DMS79 (cell line): ENCODE results near the gene RFNG.

ENCODE experiments used
- DNase-seq: peaks from one replicate; lab custom pipeline; 2025; lab: John Stamatoyannopoulos, UW

Gene RFNG, protein sequence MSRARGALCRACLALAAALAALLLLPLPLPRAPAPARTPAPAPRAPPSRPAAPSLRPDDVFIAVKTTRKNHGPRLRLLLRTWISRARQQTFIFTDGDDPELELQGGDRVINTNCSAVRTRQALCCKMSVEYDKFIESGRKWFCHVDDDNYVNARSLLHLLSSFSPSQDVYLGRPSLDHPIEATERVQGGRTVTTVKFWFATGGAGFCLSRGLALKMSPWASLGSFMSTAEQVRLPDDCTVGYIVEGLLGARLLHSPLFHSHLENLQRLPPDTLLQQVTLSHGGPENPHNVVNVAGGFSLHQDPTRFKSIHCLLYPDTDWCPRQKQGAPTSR

GRCh38 chr17:82051776-82052637 is at the start of gene RFNG, which contains the start of gene GPS1:
TSS of gene RFNG (minus strand) at chr17:82051811. CDS start at chr17:82051766, 45 bp downstream.
TSS of gene GPS1 (plus strand) at chr17:82051898. CDS start at chr17:82051932, 34 bp downstream.
- no peak for DNase-seq

DNA sequence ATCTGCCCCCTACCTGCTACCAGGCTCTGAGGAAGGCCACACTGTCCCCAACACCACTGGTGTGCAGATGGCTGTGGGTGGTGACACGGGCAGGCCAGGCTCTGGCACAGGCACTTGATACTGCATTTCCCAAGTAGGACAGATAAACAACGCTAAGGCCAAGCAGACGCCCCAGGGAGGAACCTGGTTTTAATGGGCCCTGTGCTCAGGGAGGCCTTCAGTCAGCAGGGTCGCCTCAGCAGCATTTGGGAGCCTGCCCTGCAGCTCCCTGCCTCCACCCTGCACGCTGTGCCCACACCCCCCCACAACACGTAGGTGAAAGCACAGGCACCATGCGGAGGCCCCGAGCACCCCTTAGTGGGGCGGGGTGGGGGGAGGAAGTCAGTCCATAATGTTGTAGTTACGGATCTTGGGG is 49.7 kb upstream of the RFNG start:
- DNase-seq: no peak

GRCh38 chr17:82100502-82101298 is 49.1 kb upstream of the RFNG start:
- DNase-seq: no peak

DNA sequence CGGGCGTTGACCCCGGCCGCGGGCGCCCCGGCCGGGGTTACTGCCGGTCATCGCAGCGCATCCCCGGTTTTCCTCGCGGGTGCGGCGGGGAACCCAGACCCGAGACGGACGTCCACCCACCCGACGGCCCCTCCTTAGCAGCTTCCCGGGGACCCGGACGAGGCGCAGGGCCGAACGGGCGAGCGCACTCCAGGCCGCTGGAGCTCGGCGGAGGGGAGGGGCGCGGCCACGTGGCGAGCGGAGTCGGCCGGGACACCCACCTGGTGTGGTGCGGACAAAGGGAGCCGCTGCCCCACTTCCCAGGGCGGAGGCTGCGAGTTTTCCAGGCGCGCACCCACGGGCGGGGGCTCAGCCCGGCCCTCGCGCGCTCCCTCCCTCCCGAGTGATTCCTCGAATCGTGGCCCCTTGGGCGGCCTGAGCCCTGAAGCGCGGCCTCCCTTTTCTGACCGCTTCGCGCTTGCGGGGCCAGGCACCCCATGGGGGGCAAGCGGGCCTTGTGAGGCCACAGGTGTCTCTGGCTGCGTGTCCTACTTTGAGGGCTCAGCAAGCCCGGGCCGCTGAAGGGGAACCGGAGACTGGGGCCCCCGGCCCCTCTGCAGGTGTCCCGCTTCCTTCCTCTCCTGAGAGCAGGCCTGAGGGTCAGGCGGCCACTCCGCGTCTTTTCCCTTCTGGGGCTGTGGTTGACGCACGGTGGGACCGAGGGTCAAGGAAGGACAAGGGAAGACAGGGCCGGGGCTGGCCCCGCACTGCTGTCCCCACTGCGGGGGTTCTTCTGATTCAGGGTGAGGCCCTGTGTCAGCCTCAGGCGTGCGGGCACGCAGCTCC is 47.5 kb upstream of the RFNG start:
- DNase-seq: no peak

GRCh38 chr17:82098169-82098938 is 46.7 kb upstream of the RFNG start, which contains the start of gene FASN:
TSS of gene FASN (minus strand) at chr17:82098236. CDS start at chr17:82096445, 1,791 bp downstream.
- peak; percentile 52 for DNase-seq

- no peak for DNase-seq
Observed at GRCh38 chr17:82097919-82098168, 46.2 kb upstream of the RFNG start.

GRCh38 chr17:82097184-82097918 is 45.7 kb upstream of the RFNG start:
- DNase-seq: no peak

- DNase-seq: no peak
Observed at GRCh38 chr17:82096709-82097183, 45.1 kb upstream of the RFNG start.

DNA sequence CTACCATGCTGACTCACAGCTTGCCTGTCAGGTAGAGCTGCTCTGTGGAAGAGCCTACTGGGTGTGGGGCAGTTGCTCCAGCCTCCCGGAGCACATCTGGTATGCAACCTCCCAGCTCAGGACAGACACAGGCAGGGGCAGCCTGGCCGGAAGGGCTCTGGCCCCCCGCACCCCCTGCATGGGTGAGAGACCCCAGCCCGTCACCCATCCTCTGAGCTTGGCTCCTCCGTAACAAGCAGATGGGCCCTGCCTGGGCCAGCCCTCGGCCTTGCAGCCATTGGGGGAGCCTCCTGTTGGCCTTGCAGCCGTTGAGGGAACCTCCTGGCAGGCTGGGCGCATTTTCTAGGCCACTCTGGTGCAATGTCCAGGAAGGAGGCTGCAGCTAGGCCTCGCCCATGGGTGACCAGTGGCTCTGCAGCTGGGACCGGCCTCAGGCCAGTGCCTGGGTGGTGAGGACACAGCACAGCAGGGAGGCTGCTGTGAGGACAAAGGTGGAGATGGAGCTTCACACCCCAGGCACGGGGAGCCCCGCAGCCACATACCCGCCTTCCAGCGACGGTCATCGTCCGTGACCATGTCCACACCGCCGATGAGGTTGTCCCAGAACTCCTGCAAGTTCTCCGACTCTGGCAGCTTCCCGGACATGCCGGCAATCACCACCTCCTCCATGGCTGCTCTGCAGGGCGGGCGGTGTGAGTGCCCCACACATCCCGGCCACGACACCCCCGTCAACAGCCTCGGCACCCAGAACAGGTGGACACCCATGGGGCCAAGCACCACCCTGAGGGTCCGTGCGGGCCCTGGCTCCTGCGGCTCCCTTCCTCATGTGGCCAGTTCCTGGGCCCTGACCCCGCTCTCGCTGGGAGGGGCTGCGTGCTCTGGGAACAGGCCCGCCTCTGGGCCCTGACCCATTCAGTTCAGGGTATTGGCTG is 44.4 kb upstream of the RFNG start:
- no peak for DNase-seq

GRCh38 chr17:82094931-82095776 is 43.5 kb upstream of the RFNG start:
- DNase-seq: no peak

DNA sequence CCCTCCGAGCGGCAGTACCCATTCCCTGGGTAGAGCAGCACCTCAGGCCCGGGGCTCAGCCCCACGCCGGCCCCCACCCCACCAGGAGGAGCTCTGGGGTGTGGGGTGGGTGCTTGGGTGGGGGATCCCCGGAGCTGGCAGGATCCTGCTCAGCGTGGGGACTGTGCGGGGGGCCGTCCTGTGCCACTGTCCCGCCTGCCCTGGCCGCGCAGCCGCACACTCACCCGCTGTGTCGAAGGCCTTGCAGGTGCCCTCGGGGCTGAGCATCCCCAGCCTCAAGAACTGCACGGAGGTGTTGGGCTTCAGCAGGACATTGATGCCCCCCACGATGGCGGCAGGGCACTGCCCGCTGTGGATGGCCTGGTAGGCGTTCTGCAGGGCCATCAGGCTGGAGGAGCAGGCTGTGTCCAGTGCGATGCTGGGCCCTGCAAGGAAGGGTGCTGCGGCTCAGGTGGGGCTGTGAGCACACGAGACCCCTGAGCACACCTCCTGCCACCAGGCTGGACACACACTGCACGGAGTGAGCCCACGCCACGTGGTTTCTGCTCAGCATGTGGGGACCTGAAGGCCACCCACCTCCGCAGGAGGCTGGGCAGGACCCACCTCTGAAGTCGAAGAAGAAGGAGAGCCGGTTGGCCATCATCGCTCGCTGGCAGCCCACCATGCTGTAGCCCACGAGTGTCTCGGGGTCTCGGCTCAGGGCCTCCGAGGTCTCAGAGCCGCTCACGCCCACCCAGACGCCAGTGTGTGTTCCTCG is 41.6 kb upstream of the RFNG start:
- DNase-seq: no peak

GRCh38 chr17:82092628-82092994 is 41.0 kb upstream of the RFNG start:
- DNase-seq: no peak

GRCh38 chr17:82092094-82092586 is 40.5 kb upstream of the RFNG start:
- DNase-seq: no peak

DNA sequence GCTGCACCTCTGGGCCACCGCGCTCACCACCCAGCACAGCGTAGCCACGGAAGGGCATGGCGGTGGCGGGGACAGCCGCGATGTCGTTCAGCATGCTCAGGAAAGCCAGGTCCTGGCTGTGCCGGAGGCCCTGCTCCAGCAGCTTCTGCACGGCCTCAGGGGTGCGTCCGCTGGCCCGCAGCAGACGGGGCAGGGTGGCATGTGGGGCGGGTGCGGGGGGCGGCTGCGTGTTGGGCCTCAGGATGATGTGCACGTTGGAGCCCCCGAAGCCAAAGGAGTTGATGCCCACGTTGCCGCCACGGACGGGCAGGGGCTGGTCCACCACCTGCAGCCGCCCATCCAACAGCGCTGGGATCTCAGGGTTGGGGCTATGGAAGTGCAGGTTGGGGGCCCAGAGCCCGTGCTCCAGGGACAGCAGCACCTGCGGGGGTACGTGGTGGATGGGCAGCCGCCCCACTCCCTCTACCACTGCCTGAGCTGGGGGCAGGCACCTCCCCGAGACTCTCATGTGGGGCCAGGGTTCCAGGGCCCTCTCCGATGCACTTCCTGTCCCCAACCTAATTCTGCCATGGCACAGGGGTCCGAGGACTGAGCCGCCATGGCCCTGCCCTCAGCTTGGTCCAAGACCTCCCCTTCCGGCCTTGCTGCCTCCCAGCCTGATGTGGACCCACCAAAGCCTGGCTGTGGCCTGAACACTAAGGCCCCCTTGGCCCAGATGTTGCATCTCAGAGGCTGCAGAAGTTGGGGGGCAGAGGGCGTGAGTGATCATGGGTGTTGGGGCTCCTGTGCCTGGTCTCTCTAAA is 39.9 kb upstream of the RFNG start:
- DNase-seq: no peak

DNA sequence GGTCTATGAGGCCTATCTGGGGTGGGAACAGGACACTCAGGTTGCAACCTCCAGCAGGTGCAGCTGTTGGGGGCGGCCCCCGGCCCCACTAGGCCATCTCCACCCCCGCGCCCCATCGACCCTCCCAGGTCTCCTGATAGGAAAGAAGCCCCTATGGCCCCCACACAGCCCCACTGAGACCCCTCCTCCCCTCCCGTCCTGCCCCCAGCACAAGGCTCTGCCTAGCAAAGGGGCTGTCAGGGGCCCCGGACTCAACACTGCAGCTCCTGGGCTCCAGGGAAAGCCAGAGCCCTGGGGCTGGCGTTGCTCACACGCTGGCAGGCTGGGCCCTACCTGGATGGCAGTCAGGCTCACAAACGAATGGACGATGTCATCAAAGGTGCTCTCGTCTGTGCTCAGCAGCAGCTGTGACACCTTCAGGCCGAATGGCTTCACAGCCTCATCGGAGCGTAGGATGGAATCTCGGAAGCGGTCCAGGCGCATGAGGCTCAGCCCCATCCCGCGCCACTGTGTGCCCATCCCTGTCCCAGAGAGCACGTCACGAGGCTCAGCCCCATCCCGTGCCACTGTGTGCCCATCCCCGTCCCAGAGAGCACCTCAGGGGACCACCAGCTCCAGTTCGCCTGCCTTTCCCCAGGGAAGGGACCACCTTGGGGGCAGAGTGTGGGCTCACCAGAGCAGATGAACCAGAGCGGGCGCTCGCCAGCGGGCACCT is 39.1 kb upstream of the RFNG start:
- DNase-seq: no peak
